HepG2 (cell line): ENCODE measurements around the gene TET2. TPM values are rescaled to one million over a fixed set of nuclear protein-coding genes. Genes with fewer than 3 reads are reported as not detected.
A peak's percentile ranks its signal among the peaks of the same experiment; 100 is the strongest.

Experiments used
- GPBP1L1 ChIP-seq: sonication (generic); formaldehyde crosslinking; IDR thresholded peaks from 2 replicates; pipeline ENCODE4 v1.5.0; 2020; ENCODE audit warnings: mild to moderate bottlenecking, missing genetic modification reagents
- HIVEP1 ChIP-seq: sonication (generic); formaldehyde crosslinking; IDR thresholded peaks from 2 replicates; pipeline ENCODE4 v1.4.0; 2020; ENCODE audit warnings: mild to moderate bottlenecking, missing genetic modification reagents
- KDM2A ChIP-seq: sonication (generic); formaldehyde crosslinking; IDR thresholded peaks from 2 replicates; pipeline ENCODE4 v1.4.0; 2020; ENCODE audit warnings: low read depth, missing genetic modification reagents, borderline replicate concordance
- MXI1 ChIP-seq: IDR thresholded peaks from 3 replicates; pipeline ENCODE4 v1.6.1; 2012; ENCODE audit warnings: low read depth, low read length, inconsistent platforms, borderline replicate concordance
- NR2F1 ChIP-seq, 2 experiments: fragments of 450-650 bp in 1 of 2; formaldehyde crosslinking in 1 of 2; IDR thresholded peaks; 2 replicates each; pipeline versions ENCODE4 v1.5.0 to v1.6.1; 2016 to 2020; ENCODE audit warnings: mild to moderate bottlenecking in 1 of 2, missing compliant biosample characterization in 1 of 2, missing genetic modification reagents in 1 of 2, moderate library complexity in 1 of 2
- SRY ChIP-seq: sonication (generic); formaldehyde crosslinking; IDR thresholded peaks from 2 replicates; pipeline ENCODE4 v1.8.0; 2022; ENCODE audit warnings: mild to moderate bottlenecking, missing genetic modification reagents
- ZBTB14 ChIP-seq: sonication (generic); formaldehyde crosslinking; IDR thresholded peaks from 2 replicates; pipeline ENCODE4 v1.4.0; 2020; ENCODE audit warnings: missing genetic modification reagents
- ZNF10 ChIP-seq: sonication (generic); formaldehyde crosslinking; IDR thresholded peaks from 2 replicates; pipeline ENCODE4 v1.4.0; 2020; ENCODE audit warnings: mild to moderate bottlenecking, low read depth, missing genetic modification reagents, borderline replicate concordance
- ZNF281 ChIP-seq: sonication (generic); formaldehyde crosslinking; IDR thresholded peaks from 2 replicates; pipeline ENCODE4 v1.4.0; 2020; ENCODE audit warnings: missing genetic modification reagents, borderline replicate concordance
- ZNF550 ChIP-seq: sonication (generic); formaldehyde crosslinking; IDR thresholded peaks from 2 replicates; pipeline ENCODE4 v1.4.0; 2020; ENCODE audit warnings: mild to moderate bottlenecking, missing genetic modification reagents, borderline replicate concordance
- ZNF614 ChIP-seq: IDR thresholded peaks from 2 replicates; pipeline ENCODE4 v1.6.1; 2018; ENCODE audit warnings: missing biosample characterization, missing genetic modification reagents, inconsistent platforms, borderline replicate concordance
- ZNF703 ChIP-seq: sonication (generic); formaldehyde crosslinking; IDR thresholded peaks from 2 replicates; pipeline ENCODE4 v1.5.1; 2020; ENCODE audit warnings: missing genetic modification reagents, mild to moderate bottlenecking, moderate library complexity, borderline replicate concordance
- ZNF749 ChIP-seq: sonication (generic); formaldehyde crosslinking; IDR thresholded peaks from 2 replicates; pipeline ENCODE4 v1.8.0; 2022; ENCODE audit warnings: mild to moderate bottlenecking, missing genetic modification reagents, moderate library complexity, borderline replicate concordance
- polyA plus RNA-seq, 8 experiments: library from polyadenylated mRNA; depleted of rRNA in 3 of 8; stranded (reverse) in 7 of 8; unstranded in 1 of 8; fragments of >200 nt; fragmentation: Illumina TruSeq in 4 of 8; extraction: Trizol in 4 of 8; gene quantifications; 2 replicates each; pipeline versions ENCODE4 v1.2.1 to v1.2.3, GENCODE V29; 2011 to 2016; ENCODE audit warnings: low read depth in 4 of 8, missing spikeins in 1 of 8, mixed read lengths in 1 of 8; ENCODE audit not compliant: insufficient read depth in 1 of 8
- total RNA-seq, 5 experiments: library from RNA; depleted of rRNA; stranded (reverse); fragments of >200 nt; fragmentation: Illumina TruSeq; extraction: Trizol; gene quantifications; 2 replicates each; pipeline ENCODE4 v1.2.3, GENCODE V29; 2016; ENCODE audit warnings: low read depth in 1 of 5
- TF ChIP-seq, protein P1 (sequence below): sonication (generic); formaldehyde crosslinking; IDR thresholded peaks from 2 replicates; pipeline ENCODE4 v1.4.0; 2020; ENCODE audit warnings: missing genetic modification reagents, borderline replicate concordance

Gene TET2
- total and polyA plus RNA-seq, 2 of the 13 experiments (the other 11 are each of a cell fraction or from before 2014, with no cell fraction given) = 4.7 to 4.8 TPM

- no peak for TF ChIP-seq ZBTB14 (CRISPR knock-in tag)
- peak; percentile 49; the same call in 1 of the 2 replicates for TF ChIP-seq ZNF614
- TF ChIP-seq SRY (CRISPR knock-in tag) = no peak
- peak; percentile 78 to 87 for TF ChIP-seq NR2F1 (CRISPR knock-in tag; IDR thresholded peaks at IDR 0.05)
- TF ChIP-seq, protein P1, sequence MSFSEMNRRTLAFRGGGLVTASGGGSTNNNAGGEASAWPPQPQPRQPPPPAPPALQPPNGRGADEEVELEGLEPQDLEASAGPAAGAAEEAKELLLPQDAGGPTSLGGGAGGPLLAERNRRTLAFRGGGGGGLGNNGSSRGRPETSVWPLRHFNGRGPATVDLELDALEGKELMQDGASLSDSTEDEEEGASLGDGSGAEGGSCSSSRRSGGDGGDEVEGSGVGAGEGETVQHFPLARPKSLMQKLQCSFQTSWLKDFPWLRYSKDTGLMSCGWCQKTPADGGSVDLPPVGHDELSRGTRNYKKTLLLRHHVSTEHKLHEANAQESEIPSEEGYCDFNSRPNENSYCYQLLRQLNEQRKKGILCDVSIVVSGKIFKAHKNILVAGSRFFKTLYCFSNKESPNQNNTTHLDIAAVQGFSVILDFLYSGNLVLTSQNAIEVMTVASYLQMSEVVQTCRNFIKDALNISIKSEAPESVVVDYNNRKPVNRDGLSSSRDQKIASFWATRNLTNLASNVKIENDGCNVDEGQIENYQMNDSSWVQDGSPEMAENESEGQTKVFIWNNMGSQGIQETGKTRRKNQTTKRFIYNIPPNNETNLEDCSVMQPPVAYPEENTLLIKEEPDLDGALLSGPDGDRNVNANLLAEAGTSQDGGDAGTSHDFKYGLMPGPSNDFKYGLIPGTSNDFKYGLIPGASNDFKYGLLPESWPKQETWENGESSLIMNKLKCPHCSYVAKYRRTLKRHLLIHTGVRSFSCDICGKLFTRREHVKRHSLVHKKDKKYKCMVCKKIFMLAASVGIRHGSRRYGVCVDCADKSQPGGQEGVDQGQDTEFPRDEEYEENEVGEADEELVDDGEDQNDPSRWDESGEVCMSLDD (CRISPR knock-in tag) = no peak
- no peak for TF ChIP-seq ZNF281
- no peak for TF ChIP-seq HIVEP1 (CRISPR knock-in tag)
- TF ChIP-seq ZNF749 = no peak
- TF ChIP-seq ZNF550 (CRISPR knock-in tag) = no peak
- TF ChIP-seq ZNF703 (CRISPR knock-in tag) = no peak
- no peak for TF ChIP-seq KDM2A (CRISPR knock-in tag)
- TF ChIP-seq MXI1 = no peak
- TF ChIP-seq GPBP1L1 (CRISPR knock-in tag) = no peak
- TF ChIP-seq ZNF10 (CRISPR knock-in tag) = no peak
Observed at GRCh38 chr4:105140684-105141490, 5.8 kb upstream of the TET2 start (continued).
